Measurements from ENCODE around the gene SNX30. TPM values are rescaled to one million over a fixed set of nuclear protein-coding genes. Genes with fewer than 3 reads are reported as not detected.

Gene SNX30
- total RNA-seq, 1 experiment from 2014 or later: 6.9 TPM

DNA sequence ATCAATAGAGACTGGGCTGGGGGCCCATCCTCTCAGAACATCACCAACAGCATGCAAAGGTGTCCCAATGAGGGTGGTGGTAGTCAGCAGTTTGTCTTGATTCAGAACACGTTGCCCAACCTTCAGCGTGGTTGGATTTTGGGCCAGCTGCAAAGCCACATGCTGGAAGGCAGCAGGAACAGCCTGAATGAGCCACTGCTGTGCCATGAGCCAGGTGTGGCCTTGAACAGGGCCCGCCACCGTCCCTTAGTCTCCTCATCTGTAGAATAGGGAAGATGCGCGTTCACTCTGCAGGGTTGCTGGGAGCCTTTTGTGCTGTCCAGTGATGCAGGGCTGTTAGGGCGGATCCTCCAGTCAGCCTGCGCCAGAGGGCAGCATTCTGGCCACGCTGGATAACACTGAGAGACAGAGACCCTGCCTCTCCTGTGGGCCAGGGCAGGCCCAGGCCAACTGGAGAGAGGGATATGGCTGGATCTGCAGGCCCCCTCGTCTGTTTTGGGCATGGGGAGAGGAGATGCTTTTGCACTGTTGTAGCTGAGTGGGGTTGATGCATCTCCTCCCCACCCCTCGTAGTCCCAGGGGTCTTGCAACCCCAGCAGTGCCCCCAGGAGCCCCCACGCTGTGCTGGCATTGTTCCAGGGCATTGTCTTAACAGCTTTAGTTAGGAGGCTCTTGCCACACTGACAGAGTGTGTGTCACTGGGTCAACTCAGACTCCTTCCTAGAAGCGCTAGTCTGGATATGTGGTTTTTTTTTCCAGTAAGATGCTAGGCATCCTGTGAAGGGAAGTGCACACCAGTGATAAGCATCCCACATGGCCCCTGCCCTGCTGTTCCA, 98.0 kb downstream of the SNX30 start:
- no peaks in the 10 kb centered on the region for H3K27me3 ChIP-seq (ENCODE audit: control insufficient read depth, insufficient read depth, low read length)
- intact Hi-C loops (cut with micrococcal nuclease; ENCODE audit: unreplicated experiment) (no loop called here), in situ Hi-C loops (cut with HindIII; ENCODE audit: low pct_unique_long_range_greater_than_20kb, low sequenced_read_pairs) (no loop called here)
- no peak overlapping the region for H3K27ac ChIP-seq (ENCODE audit: low read length)
- no peaks in the 10 kb centered on the region for H3K36me3 ChIP-seq (ENCODE audit: control insufficient read depth, insufficient read depth, low read length)
- ATAC-seq: no peak
- CTCF ChIA-PET: no interaction called here
- no peak for DNase-seq (ENCODE audit: low read depth, low spot score)
- TF ChIP-seq SIN3A (IDR thresholded peaks at IDR 0.05; ENCODE audit: borderline replicate concordance, insufficient read depth, low read depth, low read length) (no peak), POLR2AphosphoS5 (IDR thresholded peaks at IDR 0.05; ENCODE audit: low read depth, low read length) (no peak), TCF7L2 (IDR thresholded peaks at IDR 0.05; ENCODE audit: low read depth, low read length) (no peak)
- TF ChIP-seq, protein P1, sequence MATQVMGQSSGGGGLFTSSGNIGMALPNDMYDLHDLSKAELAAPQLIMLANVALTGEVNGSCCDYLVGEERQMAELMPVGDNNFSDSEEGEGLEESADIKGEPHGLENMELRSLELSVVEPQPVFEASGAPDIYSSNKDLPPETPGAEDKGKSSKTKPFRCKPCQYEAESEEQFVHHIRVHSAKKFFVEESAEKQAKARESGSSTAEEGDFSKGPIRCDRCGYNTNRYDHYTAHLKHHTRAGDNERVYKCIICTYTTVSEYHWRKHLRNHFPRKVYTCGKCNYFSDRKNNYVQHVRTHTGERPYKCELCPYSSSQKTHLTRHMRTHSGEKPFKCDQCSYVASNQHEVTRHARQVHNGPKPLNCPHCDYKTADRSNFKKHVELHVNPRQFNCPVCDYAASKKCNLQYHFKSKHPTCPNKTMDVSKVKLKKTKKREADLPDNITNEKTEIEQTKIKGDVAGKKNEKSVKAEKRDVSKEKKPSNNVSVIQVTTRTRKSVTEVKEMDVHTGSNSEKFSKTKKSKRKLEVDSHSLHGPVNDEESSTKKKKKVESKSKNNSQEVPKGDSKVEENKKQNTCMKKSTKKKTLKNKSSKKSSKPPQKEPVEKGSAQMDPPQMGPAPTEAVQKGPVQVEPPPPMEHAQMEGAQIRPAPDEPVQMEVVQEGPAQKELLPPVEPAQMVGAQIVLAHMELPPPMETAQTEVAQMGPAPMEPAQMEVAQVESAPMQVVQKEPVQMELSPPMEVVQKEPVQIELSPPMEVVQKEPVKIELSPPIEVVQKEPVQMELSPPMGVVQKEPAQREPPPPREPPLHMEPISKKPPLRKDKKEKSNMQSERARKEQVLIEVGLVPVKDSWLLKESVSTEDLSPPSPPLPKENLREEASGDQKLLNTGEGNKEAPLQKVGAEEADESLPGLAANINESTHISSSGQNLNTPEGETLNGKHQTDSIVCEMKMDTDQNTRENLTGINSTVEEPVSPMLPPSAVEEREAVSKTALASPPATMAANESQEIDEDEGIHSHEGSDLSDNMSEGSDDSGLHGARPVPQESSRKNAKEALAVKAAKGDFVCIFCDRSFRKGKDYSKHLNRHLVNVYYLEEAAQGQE (IDR thresholded peaks at IDR 0.05; ENCODE audit: insufficient read depth in 1 of 2, low read depth in 2 of 2, low read length in 1 of 2): no peak
- TF ChIP-seq, protein P2, sequence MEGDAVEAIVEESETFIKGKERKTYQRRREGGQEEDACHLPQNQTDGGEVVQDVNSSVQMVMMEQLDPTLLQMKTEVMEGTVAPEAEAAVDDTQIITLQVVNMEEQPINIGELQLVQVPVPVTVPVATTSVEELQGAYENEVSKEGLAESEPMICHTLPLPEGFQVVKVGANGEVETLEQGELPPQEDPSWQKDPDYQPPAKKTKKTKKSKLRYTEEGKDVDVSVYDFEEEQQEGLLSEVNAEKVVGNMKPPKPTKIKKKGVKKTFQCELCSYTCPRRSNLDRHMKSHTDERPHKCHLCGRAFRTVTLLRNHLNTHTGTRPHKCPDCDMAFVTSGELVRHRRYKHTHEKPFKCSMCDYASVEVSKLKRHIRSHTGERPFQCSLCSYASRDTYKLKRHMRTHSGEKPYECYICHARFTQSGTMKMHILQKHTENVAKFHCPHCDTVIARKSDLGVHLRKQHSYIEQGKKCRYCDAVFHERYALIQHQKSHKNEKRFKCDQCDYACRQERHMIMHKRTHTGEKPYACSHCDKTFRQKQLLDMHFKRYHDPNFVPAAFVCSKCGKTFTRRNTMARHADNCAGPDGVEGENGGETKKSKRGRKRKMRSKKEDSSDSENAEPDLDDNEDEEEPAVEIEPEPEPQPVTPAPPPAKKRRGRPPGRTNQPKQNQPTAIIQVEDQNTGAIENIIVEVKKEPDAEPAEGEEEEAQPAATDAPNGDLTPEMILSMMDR (IDR thresholded peaks at IDR 0.05): no peak
- no TSS peak for BruUV-seq (replicated peaks)
- H3K4me1 ChIP-seq (ENCODE audit: control insufficient read depth, insufficient read depth, low read length): no peaks in the 10 kb centered on the region
- no peaks in the 10 kb centered on the region for H3K9me3 ChIP-seq (ENCODE audit: control insufficient read depth, insufficient read depth, low read depth, low read length)
- POLR2A ChIA-PET: no interaction called here
- no peak overlapping the region for H3K4me3 ChIP-seq (ENCODE audit: low read depth in 2 of 2, low read length in 2 of 2)

DNA sequence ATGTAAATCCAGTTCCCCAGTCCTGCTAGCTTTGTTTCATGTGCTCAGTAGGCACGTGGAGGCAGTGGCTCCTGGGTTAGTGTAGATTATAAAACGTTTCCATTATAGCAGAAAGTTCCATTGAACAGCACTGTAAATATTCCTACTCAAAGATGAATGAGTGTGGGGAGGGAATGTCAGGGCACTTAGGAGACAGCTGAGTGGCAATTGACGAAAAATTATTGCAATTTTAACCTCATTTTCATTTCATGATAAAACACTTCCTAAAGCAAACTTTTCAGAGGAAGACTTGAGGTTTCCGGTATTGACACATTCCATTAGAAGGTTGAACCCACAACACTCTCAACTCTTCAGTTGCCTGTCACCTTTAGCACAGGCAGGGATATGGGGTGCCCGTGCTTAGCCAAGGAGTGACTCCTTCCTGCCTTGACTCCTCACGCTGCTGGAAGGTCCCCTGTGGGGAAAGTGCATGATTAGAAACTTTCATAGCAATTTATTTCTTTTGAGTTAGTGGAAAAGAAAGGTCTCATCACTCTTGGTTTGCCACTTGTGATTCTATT, 98.9 kb downstream of the SNX30 start:
- in situ Hi-C loops (cut with HindIII; ENCODE audit: low pct_unique_long_range_greater_than_20kb, low sequenced_read_pairs) (no loop called here), intact Hi-C loops (cut with micrococcal nuclease; ENCODE audit: unreplicated experiment) (no loop called here)
- BruUV-seq (replicated peaks): no TSS peak

More for the DNA sequence above, 98.9 kb downstream of the SNX30 start:
- Histone ChIP-seq H3K4me3 (ENCODE audit: low read depth in 2 of 2, low read length in 2 of 2) (no peak overlapping the region), H3K27me3 (ENCODE audit: control insufficient read depth, insufficient read depth, low read length) (no peaks in the 10 kb centered on the region), H3K27ac (ENCODE audit: low read length) (no peak overlapping the region), H3K36me3 (ENCODE audit: control insufficient read depth, insufficient read depth, low read length) (no peaks in the 10 kb centered on the region), H3K9me3 (ENCODE audit: control insufficient read depth, insufficient read depth, low read depth, low read length) (no peaks in the 10 kb centered on the region), H3K4me1 (ENCODE audit: control insufficient read depth, insufficient read depth, low read length) (no peaks in the 10 kb centered on the region)
- ChIA-PET CTCF (no interaction called here), POLR2A (no interaction called here)
- no peak for DNase-seq (ENCODE audit: low read depth, low spot score)
- TF ChIP-seq TCF7L2 (IDR thresholded peaks at IDR 0.05; ENCODE audit: low read depth, low read length): no peak
- TF ChIP-seq POLR2AphosphoS5 (IDR thresholded peaks at IDR 0.05; ENCODE audit: low read depth, low read length): no peak
- TF ChIP-seq SIN3A (IDR thresholded peaks at IDR 0.05; ENCODE audit: borderline replicate concordance, insufficient read depth, low read depth, low read length): no peak
- TF ChIP-seq, protein P2 (IDR thresholded peaks at IDR 0.05): no peak
- TF ChIP-seq, protein P1 (IDR thresholded peaks at IDR 0.05; ENCODE audit: insufficient read depth in 1 of 2, low read depth in 2 of 2, low read length in 1 of 2): no peak
- ATAC-seq: no peak

Measured in Panc1 (cell line).